Panc1 (cell line): Measurements from ENCODE around the gene DGAT2. TPM values are rescaled to one million over a fixed set of nuclear protein-coding genes. Genes with fewer than 3 reads are reported as not detected.

ENCODE experiments used
- ATAC-seq: fragments of 200-7000 bp; cut with Tn5 transposase; 2 replicates; pipeline ENCODE4 v1.9.1; 2020; ENCODE audit warnings: mild to moderate bottlenecking, moderate library complexity
- BruUV-seq: library from RNA; stranded (reverse); fragments of 400-500 nt; replicated peaks from 2 replicates; lab custom pipeline; 2021; lab: Mats Ljungman, UMichigan
- CTCF ChIA-PET: fragments of 300-600 bp; sonication (Branson Sonifier 250); formaldehyde crosslinking; loops from one replicate; lab custom pipeline; 2022; ENCODE audit warnings: antibody characterized with exemption; lab: Charles Lee
- POLR2A ChIA-PET: fragments of 300-600 bp; sonication (Branson Sonifier 250); formaldehyde crosslinking; loops from one replicate; lab custom pipeline; 2022; ENCODE audit warnings: antibody characterized with exemption; lab: Charles Lee
- DNase-seq: peaks from one replicate; pipeline ENCODE4 v3.0.0-alpha.2; 2010; ENCODE audit warnings: low read depth, low spot score
- H3K27ac ChIP-seq: 2 replicates; pipeline ENCODE4 v1.5.1; 2011; ENCODE audit warnings: mild to moderate bottlenecking, low read length, inconsistent platforms
- H3K27me3 ChIP-seq: fragments of 200-500 bp; sonication (Bioruptor generic); 2 replicates; pipeline ENCODE4 v1.6.0; 2014; ENCODE audit warnings: low read length, inconsistent platforms; ENCODE audit not compliant: control insufficient read depth, insufficient read depth
- H3K36me3 ChIP-seq: fragments of 200-500 bp; sonication (Bioruptor generic); 2 replicates; pipeline ENCODE4 v1.5.1; 2014; ENCODE audit warnings: inconsistent platforms, mild to moderate bottlenecking, low read length, moderate library complexity; ENCODE audit not compliant: control insufficient read depth, insufficient read depth
- H3K4me1 ChIP-seq: 2 replicates; pipeline ENCODE4 v1.5.1; 2011; ENCODE audit warnings: inconsistent platforms, mild to moderate bottlenecking, low read length, moderate library complexity; ENCODE audit not compliant: control insufficient read depth, insufficient read depth
- H3K4me3 ChIP-seq, 2 experiments: 2 replicates each; pipeline ENCODE4 v1.5.1; 2011 to 2012; ENCODE audit warnings: low read depth in 2 of 2, low read length in 2 of 2, mild to moderate bottlenecking in 2 of 2, inconsistent platforms in 1 of 2, moderate library complexity in 1 of 2
- H3K9me3 ChIP-seq: fragments of 200-500 bp; sonication (Bioruptor generic); 2 replicates; pipeline ENCODE4 v1.5.1; 2014; ENCODE audit warnings: low read depth, mild to moderate bottlenecking, inconsistent platforms, low read length, moderate library complexity; ENCODE audit not compliant: control insufficient read depth, insufficient read depth
- POLR2AphosphoS5 ChIP-seq: IDR thresholded peaks from 2 replicates; pipeline ENCODE4 v1.6.1; 2012; ENCODE audit warnings: mild to moderate bottlenecking, low read depth, low read length, moderate library complexity
- SIN3A ChIP-seq: IDR thresholded peaks from 2 replicates; pipeline ENCODE4 v1.6.1; 2012; ENCODE audit warnings: low read depth, mild to moderate bottlenecking, low read length, moderate library complexity, borderline replicate concordance; ENCODE audit not compliant: insufficient read depth
- TCF7L2 ChIP-seq: IDR thresholded peaks from 2 replicates; pipeline ENCODE4 v1.6.1; 2011; ENCODE audit warnings: mild to moderate bottlenecking, low read depth, low read length, inconsistent platforms
- in situ Hi-C: cut with HindIII; loops from 2 replicates; pipeline ENCODE4 v1.10.0; 2016; ENCODE audit warnings: low sequenced_read_pairs, low pct_unique_long_range_greater_than_20kb
- intact Hi-C: fragments of 100-400 bp; cut with micrococcal nuclease; formaldehyde crosslinking; loops from one replicate; pipeline ENCODE4 v1.10.0; 2022; ENCODE audit not compliant: unreplicated experiment
- total RNA-seq: library from RNA; stranded (reverse); gene quantifications from one replicate; pipeline ENCODE4 v1.2.1, GENCODE V29; 2021; ENCODE audit not compliant: unreplicated experiment
- TF ChIP-seq, protein P1 (sequence below), 2 experiments: IDR thresholded peaks; 2 replicates each; pipeline ENCODE4 v1.6.1; 2011 to 2012; ENCODE audit warnings: low read depth in 2 of 2, control low read depth in 1 of 2, low read length in 1 of 2, mild to moderate bottlenecking in 1 of 2, moderate library complexity in 1 of 2; ENCODE audit not compliant: insufficient read depth in 1 of 2
- TF ChIP-seq, protein P2 (sequence below): fragments of 450-650 bp; IDR thresholded peaks from 2 replicates; pipeline ENCODE4 v1.5.1; 2017; ENCODE audit warnings: mild to moderate bottlenecking

DGAT2 gene
- total RNA-seq, 1 experiment from 2014 or later, result 19.2 TPM

DNA sequence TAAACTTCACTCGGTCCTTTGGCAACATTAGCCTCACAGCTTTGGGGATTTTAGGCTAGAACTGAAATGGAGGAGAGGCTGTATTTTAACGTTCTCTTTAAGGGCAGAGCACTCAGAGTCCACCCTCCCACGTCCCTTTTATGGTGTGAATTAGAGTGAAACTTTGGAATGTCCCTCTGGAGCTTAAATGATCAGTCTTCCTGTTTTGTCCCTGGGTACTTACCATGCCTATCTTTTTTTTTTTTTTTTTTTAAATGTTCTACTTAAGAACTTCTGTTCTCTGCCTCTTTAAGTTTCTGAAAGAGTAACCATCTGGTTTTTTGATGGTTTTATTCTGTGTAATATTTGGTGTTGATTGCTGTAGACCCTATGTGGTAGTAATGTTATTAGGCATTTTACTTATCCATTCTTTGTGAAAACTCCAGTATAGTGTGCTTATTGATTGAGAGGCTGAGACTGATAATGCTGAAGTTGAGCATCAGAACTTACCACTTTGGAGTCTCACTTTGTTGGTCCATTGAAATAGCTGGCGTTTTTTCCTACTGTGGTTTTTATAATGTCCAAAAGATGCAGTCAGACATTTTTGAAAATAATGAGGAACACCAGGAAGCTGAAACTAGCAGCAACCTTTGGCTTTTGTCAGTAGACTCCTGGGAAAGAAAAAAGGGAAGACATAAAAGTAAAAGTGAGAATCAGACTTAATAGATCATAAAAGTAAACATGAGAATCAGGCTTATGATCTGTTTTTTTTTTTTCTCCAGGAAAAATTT lies 58.1 kb downstream of the DGAT2 start:
- TF ChIP-seq TCF7L2 (no peak), POLR2AphosphoS5 (no peak), SIN3A (no peak)
- TF ChIP-seq, protein P1, sequence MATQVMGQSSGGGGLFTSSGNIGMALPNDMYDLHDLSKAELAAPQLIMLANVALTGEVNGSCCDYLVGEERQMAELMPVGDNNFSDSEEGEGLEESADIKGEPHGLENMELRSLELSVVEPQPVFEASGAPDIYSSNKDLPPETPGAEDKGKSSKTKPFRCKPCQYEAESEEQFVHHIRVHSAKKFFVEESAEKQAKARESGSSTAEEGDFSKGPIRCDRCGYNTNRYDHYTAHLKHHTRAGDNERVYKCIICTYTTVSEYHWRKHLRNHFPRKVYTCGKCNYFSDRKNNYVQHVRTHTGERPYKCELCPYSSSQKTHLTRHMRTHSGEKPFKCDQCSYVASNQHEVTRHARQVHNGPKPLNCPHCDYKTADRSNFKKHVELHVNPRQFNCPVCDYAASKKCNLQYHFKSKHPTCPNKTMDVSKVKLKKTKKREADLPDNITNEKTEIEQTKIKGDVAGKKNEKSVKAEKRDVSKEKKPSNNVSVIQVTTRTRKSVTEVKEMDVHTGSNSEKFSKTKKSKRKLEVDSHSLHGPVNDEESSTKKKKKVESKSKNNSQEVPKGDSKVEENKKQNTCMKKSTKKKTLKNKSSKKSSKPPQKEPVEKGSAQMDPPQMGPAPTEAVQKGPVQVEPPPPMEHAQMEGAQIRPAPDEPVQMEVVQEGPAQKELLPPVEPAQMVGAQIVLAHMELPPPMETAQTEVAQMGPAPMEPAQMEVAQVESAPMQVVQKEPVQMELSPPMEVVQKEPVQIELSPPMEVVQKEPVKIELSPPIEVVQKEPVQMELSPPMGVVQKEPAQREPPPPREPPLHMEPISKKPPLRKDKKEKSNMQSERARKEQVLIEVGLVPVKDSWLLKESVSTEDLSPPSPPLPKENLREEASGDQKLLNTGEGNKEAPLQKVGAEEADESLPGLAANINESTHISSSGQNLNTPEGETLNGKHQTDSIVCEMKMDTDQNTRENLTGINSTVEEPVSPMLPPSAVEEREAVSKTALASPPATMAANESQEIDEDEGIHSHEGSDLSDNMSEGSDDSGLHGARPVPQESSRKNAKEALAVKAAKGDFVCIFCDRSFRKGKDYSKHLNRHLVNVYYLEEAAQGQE (IDR thresholded peaks at IDR 0.05; ENCODE audit: insufficient read depth in 1 of 2, low read depth in 2 of 2, low read length in 1 of 2), result no peak
- TF ChIP-seq, protein P2, sequence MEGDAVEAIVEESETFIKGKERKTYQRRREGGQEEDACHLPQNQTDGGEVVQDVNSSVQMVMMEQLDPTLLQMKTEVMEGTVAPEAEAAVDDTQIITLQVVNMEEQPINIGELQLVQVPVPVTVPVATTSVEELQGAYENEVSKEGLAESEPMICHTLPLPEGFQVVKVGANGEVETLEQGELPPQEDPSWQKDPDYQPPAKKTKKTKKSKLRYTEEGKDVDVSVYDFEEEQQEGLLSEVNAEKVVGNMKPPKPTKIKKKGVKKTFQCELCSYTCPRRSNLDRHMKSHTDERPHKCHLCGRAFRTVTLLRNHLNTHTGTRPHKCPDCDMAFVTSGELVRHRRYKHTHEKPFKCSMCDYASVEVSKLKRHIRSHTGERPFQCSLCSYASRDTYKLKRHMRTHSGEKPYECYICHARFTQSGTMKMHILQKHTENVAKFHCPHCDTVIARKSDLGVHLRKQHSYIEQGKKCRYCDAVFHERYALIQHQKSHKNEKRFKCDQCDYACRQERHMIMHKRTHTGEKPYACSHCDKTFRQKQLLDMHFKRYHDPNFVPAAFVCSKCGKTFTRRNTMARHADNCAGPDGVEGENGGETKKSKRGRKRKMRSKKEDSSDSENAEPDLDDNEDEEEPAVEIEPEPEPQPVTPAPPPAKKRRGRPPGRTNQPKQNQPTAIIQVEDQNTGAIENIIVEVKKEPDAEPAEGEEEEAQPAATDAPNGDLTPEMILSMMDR, result no peak
- Histone ChIP-seq H3K4me3 (no peak overlapping the region), H3K4me1 (0 out of 2 replicates have a peak, but pooled peaks cover 3% of the 10 kb centered on the region), H3K27me3 (no peaks in the 10 kb centered on the region), H3K9me3 (no peaks in the 10 kb centered on the region), H3K36me3 (no peaks in the 10 kb centered on the region), H3K27ac (no peak overlapping the region)
- DNase-seq (no peak), ATAC-seq (no peak)
- POLR2A ChIA-PET, result interaction anchor here (0.6 to 1.1 kb wide), 3 partner anchors 12 to 17 kb away, joined by 7 to 13 read pairs (median 7); no protein-coding TSS in a partner anchor
- intact Hi-C loops, result no loop called here
- in situ Hi-C loops, result no loop called here
- BruUV-seq, result no TSS peak
- CTCF ChIA-PET, result interaction anchor here (0.6 kb wide), 1 partner anchor 67 kb away, joined by 3 read pairs; no protein-coding TSS in a partner anchor

DNA sequence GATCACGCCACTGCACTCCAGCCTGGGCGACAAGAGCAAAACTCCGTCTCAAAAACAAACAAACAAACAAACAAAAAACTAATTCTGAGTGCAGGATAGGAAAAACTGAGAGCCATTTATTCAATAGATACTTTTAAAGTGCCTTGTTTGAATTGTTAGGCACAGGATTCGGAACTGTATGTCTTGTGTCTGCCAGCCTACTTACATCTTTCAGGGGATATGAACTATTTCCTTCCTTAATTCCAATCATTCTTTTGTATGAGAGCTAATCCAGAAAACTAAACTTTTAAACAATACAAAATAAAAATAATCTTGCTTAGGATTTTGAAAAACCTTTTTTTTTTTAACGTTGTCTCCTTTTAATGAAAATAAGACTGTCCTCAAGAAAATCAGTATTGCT lies 59.0 kb downstream of the DGAT2 start:
- ChIA-PET POLR2A (no interaction called here), CTCF (no interaction called here)
- in situ Hi-C loops, result no loop called here
- no peak overlapping the region for H3K27ac ChIP-seq
- ATAC-seq, result no peak
- H3K9me3 ChIP-seq, result no peaks in the 10 kb centered on the region
- no peak overlapping the region for H3K4me3 ChIP-seq
- TF ChIP-seq, protein P2, result no peak
- TF ChIP-seq POLR2AphosphoS5 (no peak), SIN3A (no peak), TCF7L2 (no peak)
- TF ChIP-seq, protein P1 (IDR thresholded peaks at IDR 0.05; ENCODE audit: insufficient read depth in 1 of 2, low read depth in 2 of 2, low read length in 1 of 2), result no peak
- no peaks in the 10 kb centered on the region for H3K36me3 ChIP-seq
- no peaks in the 10 kb centered on the region for H3K27me3 ChIP-seq
- BruUV-seq, result no TSS peak
- 0 out of 2 replicates have a peak, but pooled peaks cover 3% of the 10 kb centered on the region for H3K4me1 ChIP-seq
- intact Hi-C loops, result no loop called here
- no peak for DNase-seq
